IMR-90 (cell line): ENCODE results near the gene DNAJB12. TPM values are rescaled to one million over a fixed set of nuclear protein-coding genes. Genes with fewer than 3 reads are reported as not detected.

Experiments
- ATAC-seq: fragments of 200-7000 bp; cut with Tn5 transposase; 2 replicates; pipeline ENCODE4 v1.9.1; 2020; ENCODE audit warnings: low read depth, mild to moderate bottlenecking, moderate library complexity
- BruUV-seq: library from RNA; stranded (reverse); fragments of 400-500 nt; replicated peaks from 2 replicates; lab custom pipeline; 2021; lab: Mats Ljungman, UMichigan
- CTCF ChIA-PET: fragments of 300-600 bp; formaldehyde crosslinking; extraction: SDS; loops from one replicate; lab custom pipeline; 2021; ENCODE audit warnings: antibody characterized with exemption; lab: Yijun Ruan, JAX
- POLR2A ChIA-PET: fragments of 300-600 bp; sonication (Branson Sonifier 250); formaldehyde crosslinking; loops from one replicate; lab custom pipeline; 2022; ENCODE audit warnings: antibody characterized with exemption; ENCODE audit not compliant: unreplicated experiment; lab: Charles Lee
- DNase-seq: peaks from one replicate; pipeline ENCODE4 v3.0.0; 2013
- H2AFZ ChIP-seq: replicated peaks from 2 replicates; pipeline ENCODE3; 2013; ENCODE audit warnings: low read length, mild to moderate bottlenecking; ENCODE audit not compliant: poor library complexity
- H2AK5ac ChIP-seq: 2 replicates; pipeline ENCODE4 v1.6.1; 2013; ENCODE audit warnings: low read depth, low read length, inconsistent platforms
- H2AK9ac ChIP-seq: replicated peaks from 2 replicates; pipeline ENCODE3; 2013; ENCODE audit warnings: mild to moderate bottlenecking, low read depth, low read length, moderate library complexity; ENCODE audit not compliant: poor library complexity
- H2BK120ac ChIP-seq: 2 replicates; pipeline ENCODE4 v1.6.1; 2013; ENCODE audit warnings: low read depth, low read length, inconsistent platforms
- H2BK15ac ChIP-seq: 3 replicates; pipeline ENCODE4 v1.6.1; 2013; ENCODE audit warnings: low read depth, low read length, inconsistent platforms
- H2BK20ac ChIP-seq: 2 replicates; pipeline ENCODE4 v1.6.1; 2013; ENCODE audit warnings: low read depth, mild to moderate bottlenecking, inconsistent platforms, low read length, moderate library complexity
- H2BK5ac ChIP-seq: 2 replicates; pipeline ENCODE4 v1.6.1; 2013; ENCODE audit warnings: mild to moderate bottlenecking, low read depth, low read length, inconsistent platforms; ENCODE audit not compliant: poor library complexity, severe bottlenecking
- H3K14ac ChIP-seq: replicated peaks from 2 replicates; pipeline ENCODE4 v1.6.1; 2013; ENCODE audit warnings: low read depth, low read length, inconsistent platforms
- H3K18ac ChIP-seq: 2 replicates; pipeline ENCODE4 v1.6.1; 2013; ENCODE audit warnings: low read depth, low read length, control low read depth
- H3K23ac ChIP-seq: 2 replicates; pipeline ENCODE4 v1.6.1; 2013; ENCODE audit warnings: low read depth, low read length, inconsistent platforms
- H3K27ac ChIP-seq: 2 replicates; pipeline ENCODE4 v1.5.1; 2013; ENCODE audit warnings: mild to moderate bottlenecking, control low read depth, low read length; ENCODE audit not compliant: insufficient read depth
- H3K27me3 ChIP-seq: 2 replicates; pipeline ENCODE4 v1.6.1; 2013; ENCODE audit warnings: low read length; ENCODE audit not compliant: control insufficient read depth, insufficient read depth
- H3K36me3 ChIP-seq: 2 replicates; pipeline ENCODE4 v1.6.1; 2013; ENCODE audit warnings: low read length, mixed read lengths; ENCODE audit not compliant: control insufficient read depth, insufficient read depth
- H3K4ac ChIP-seq: 2 replicates; pipeline ENCODE4 v1.6.1; 2013; ENCODE audit warnings: low read depth, low read length, inconsistent platforms
- H3K4me1 ChIP-seq: 2 replicates; pipeline ENCODE4 v1.6.1; 2013; ENCODE audit warnings: low read length, mixed read lengths; ENCODE audit not compliant: control insufficient read depth, insufficient read depth
- H3K4me2 ChIP-seq: 2 replicates; pipeline ENCODE4 v1.6.1; 2013; ENCODE audit warnings: low read depth, mild to moderate bottlenecking, control low read depth, low read length, moderate library complexity
- H3K4me3 ChIP-seq: 2 replicates; pipeline ENCODE4 v1.5.1; 2013; ENCODE audit warnings: low read depth, mild to moderate bottlenecking, control low read depth, low read length, moderate library complexity; ENCODE audit not compliant: insufficient read depth
- H3K56ac ChIP-seq: 2 replicates; pipeline ENCODE4 v1.6.1; 2013; ENCODE audit warnings: low read length, inconsistent platforms; ENCODE audit not compliant: insufficient read depth; ENCODE audit errors: extremely low read depth
- H3K79me1 ChIP-seq, 2 experiments: 2 replicates each; pipeline ENCODE4 v1.6.1; 2013; ENCODE audit warnings: low read length in 2 of 2, inconsistent platforms in 1 of 2, low read depth in 1 of 2
- H3K9ac ChIP-seq: 2 replicates; pipeline ENCODE4 v1.6.1; 2013; ENCODE audit warnings: low read depth, low read length, control low read depth
- H3K9me1 ChIP-seq: 2 replicates; pipeline ENCODE4 v1.6.1; 2013; ENCODE audit warnings: low read length, inconsistent platforms; ENCODE audit not compliant: insufficient read depth
- H3K9me3 ChIP-seq: 2 replicates; pipeline ENCODE4 v1.6.1; 2013; ENCODE audit warnings: low read length; ENCODE audit not compliant: control insufficient read depth, insufficient read depth
- H4K20me1 ChIP-seq: 2 replicates; pipeline ENCODE4 v1.6.1; 2013; ENCODE audit warnings: low read length, inconsistent platforms; ENCODE audit not compliant: insufficient read depth
- H4K5ac ChIP-seq: 2 replicates; pipeline ENCODE4 v1.6.1; 2013; ENCODE audit warnings: mild to moderate bottlenecking, low read depth, low read length, control low read depth
- H4K8ac ChIP-seq, 2 experiments: 2 replicates each; pipeline ENCODE4 v1.6.1; 2013; ENCODE audit warnings: low read depth in 2 of 2, low read length in 2 of 2, control low read depth in 1 of 2, inconsistent platforms in 1 of 2
- H4K91ac ChIP-seq: 2 replicates; pipeline ENCODE4 v1.6.1; 2013; ENCODE audit warnings: low read depth, low read length, inconsistent platforms; ENCODE audit not compliant: insufficient read depth
- BHLHE40 ChIP-seq: fragments of 150-350 bp; IDR thresholded peaks from 2 replicates; pipeline ENCODE4 v1.6.1; 2016; ENCODE audit warnings: mild to moderate bottlenecking, low read depth, low read length
- CEBPB ChIP-seq: IDR thresholded peaks from 2 replicates; pipeline ENCODE4 v1.6.1; 2012; ENCODE audit warnings: low read depth, low read length, improper control_type of control experiment
- CHD1 ChIP-seq: IDR thresholded peaks from 2 replicates; pipeline ENCODE4 v1.6.1; 2012; ENCODE audit warnings: low read depth, low read length, improper control_type of control experiment
- ELK1 ChIP-seq: fragments of 150-350 bp; IDR thresholded peaks from 2 replicates; pipeline ENCODE4 v1.6.1; 2016; ENCODE audit warnings: low read depth, mild to moderate bottlenecking, low read length, moderate library complexity, borderline replicate concordance
- FOS ChIP-seq: fragments of 150-350 bp; IDR thresholded peaks from 2 replicates; pipeline ENCODE4 v1.6.1; 2016; ENCODE audit warnings: low read depth, low read length
- MAFK ChIP-seq: IDR thresholded peaks from 2 replicates; pipeline ENCODE4 v1.6.1; 2012; ENCODE audit warnings: low read depth, low read length, improper control_type of control experiment
- MAZ ChIP-seq: IDR thresholded peaks from 2 replicates; pipeline ENCODE4 v1.6.1; 2012; ENCODE audit warnings: low read depth, mild to moderate bottlenecking, low read length, improper control_type of control experiment, moderate library complexity, borderline replicate concordance
- MXI1 ChIP-seq: IDR thresholded peaks from 2 replicates; pipeline ENCODE4 v1.6.1; 2012; ENCODE audit warnings: low read depth, mild to moderate bottlenecking, low read length, moderate library complexity, borderline replicate concordance
- NFE2L2 ChIP-seq: fragments of 150-350 bp; IDR thresholded peaks from 2 replicates; pipeline ENCODE4 v1.6.1; 2016; ENCODE audit warnings: low read depth, mild to moderate bottlenecking, low read length
- POLR2A ChIP-seq: IDR thresholded peaks from 2 replicates; pipeline ENCODE4 v1.6.1; 2012; ENCODE audit warnings: mild to moderate bottlenecking, low read depth, low read length
- RAD21 ChIP-seq: IDR thresholded peaks from 2 replicates; pipeline ENCODE4 v1.6.1; 2012; ENCODE audit warnings: low read length, improper control_type of control experiment
- RCOR1 ChIP-seq: IDR thresholded peaks from 2 replicates; pipeline ENCODE4 v1.6.1; 2012; ENCODE audit warnings: mild to moderate bottlenecking, low read length, improper control_type of control experiment; ENCODE audit not compliant: insufficient replicate concordance
- RFX5 ChIP-seq: IDR thresholded peaks from 2 replicates; pipeline ENCODE4 v1.8.0; 2012; ENCODE audit warnings: low read depth, mild to moderate bottlenecking, low read length, moderate library complexity
- SMC3 ChIP-seq: fragments of 150-350 bp; IDR thresholded peaks from 2 replicates; pipeline ENCODE4 v1.6.1; 2016; ENCODE audit warnings: low read depth, mild to moderate bottlenecking, antibody characterized with exemption, low read length, moderate library complexity
- WGBS, 2 experiments: methylation state at CpG; one replicate each; pipeline versions ENCODE4 v1.1.5 to v1.1.7; 2013; ENCODE audit warnings: missing lambda C conversion rate in 2 of 2; ENCODE audit not compliant: insufficient read length in 1 of 2; ENCODE audit errors: extremely low coverage in 2 of 2; 5-methylcytosine and 5-hydroxymethylcytosine counted together
- dilution Hi-C: fragments of 300-500 bp; cut with HindIII; formaldehyde crosslinking; loops from one replicate; pipeline ENCODE4 v1.14.3; 2018; ENCODE audit warnings: low sequenced_read_pairs; ENCODE audit not compliant: unreplicated experiment
- in situ Hi-C: fragments of 300-500 bp; cut with MboI; formaldehyde crosslinking; loops from 3 replicates; pipeline ENCODE4 v1.14.3; 2019; ENCODE audit warnings: low sequenced_read_pairs, inconsistent platforms, mixed read lengths
- intact Hi-C: fragments of 100-400 bp; cut with micrococcal nuclease; formaldehyde crosslinking; loops from 2 replicates; pipeline ENCODE4 v1.10.0; 2022
- polyA plus RNA-seq, 3 experiments: library from polyadenylated mRNA; depleted of rRNA; stranded (reverse); fragments of >200 nt; gene quantifications; 2 replicates each; pipeline ENCODE4 v1.2.3, GENCODE V29; 2012; ENCODE audit warnings: low replicate concordance in 1 of 3
- total RNA-seq: library from RNA; depleted of rRNA; stranded (reverse); fragments of >200 nt; gene quantifications from 2 replicates; pipeline ENCODE4 v1.2.3, GENCODE V29; 2012
- TF ChIP-seq, protein P1 (sequence below): conservative IDR thresholded peaks from 2 replicates; pipeline ENCODE4 v1.5.1; 2012; ENCODE audit warnings: mild to moderate bottlenecking, low read depth, low read length, improper control_type of control experiment
- TF ChIP-seq, protein P2 (sequence below): fragments of 150-350 bp; IDR thresholded peaks from 2 replicates; pipeline ENCODE4 v1.6.1; 2017; ENCODE audit warnings: mild to moderate bottlenecking, antibody characterized with exemption, low read length, low read depth

Gene DNAJB12
- total and polyA plus RNA-seq, 2 of the 4 experiments (the other 2 are of a cell fraction) = 18.3 to 24.0 TPM

GRCh38 chr10:72386916-72387586 lies 32.3 kb upstream of the DNAJB12 start:
- Histone ChIP-seq H3K9me3 (no peaks in the 10 kb centered on the region), H3K4me1 (no peaks in the 10 kb centered on the region), H2AFZ (no peak overlapping the region), H3K9me1 (peaks cover 3% of the 10 kb centered on the region), H4K5ac (no peak overlapping the region), H4K8ac (no peak overlapping the region), H2BK20ac (no peak overlapping the region), H3K27me3 (no peaks in the 10 kb centered on the region), H3K79me1 (no peaks in the 10 kb centered on the region; a peak in 1 of 4 replicates), H2AK5ac (no peak overlapping the region), H3K14ac (no peak overlapping the region), H3K4me2 (no peak overlapping the region), H4K91ac (no peak overlapping the region), H4K20me1 (no peaks in the 10 kb centered on the region), H2BK120ac (no peak overlapping the region), H2AK9ac (no peak overlapping the region), H3K4me3 (no peak overlapping the region), H3K56ac (no peak overlapping the region), H3K23ac (no peak overlapping the region), H3K27ac (no peak overlapping the region), H3K18ac (no peak overlapping the region), H2BK15ac (no peak overlapping the region), H3K4ac (no peak overlapping the region), H3K9ac (no peak overlapping the region), H3K36me3 (no peaks in the 10 kb centered on the region; the same call in 1 of the 2 replicates), H2BK5ac (no peak overlapping the region)
- no peak for DNase-seq
- no TSS peak for BruUV-seq
- in situ Hi-C loops (no loop called here), dilution Hi-C loops (no loop called here), intact Hi-C loops (no loop called here)
- CTCF ChIA-PET = no interaction called here
- no peak for ATAC-seq
- TF ChIP-seq NFE2L2 (no peak), ELK1 (no peak), RFX5 (no peak), RAD21 (no peak), RCOR1 (no peak), CEBPB (no peak), MAZ (no peak), CHD1 (no peak), POLR2A (no peak), FOS (no peak), MXI1 (no peak), MAFK (no peak), BHLHE40 (no peak), SMC3 (no peak)
- TF ChIP-seq, protein P1, sequence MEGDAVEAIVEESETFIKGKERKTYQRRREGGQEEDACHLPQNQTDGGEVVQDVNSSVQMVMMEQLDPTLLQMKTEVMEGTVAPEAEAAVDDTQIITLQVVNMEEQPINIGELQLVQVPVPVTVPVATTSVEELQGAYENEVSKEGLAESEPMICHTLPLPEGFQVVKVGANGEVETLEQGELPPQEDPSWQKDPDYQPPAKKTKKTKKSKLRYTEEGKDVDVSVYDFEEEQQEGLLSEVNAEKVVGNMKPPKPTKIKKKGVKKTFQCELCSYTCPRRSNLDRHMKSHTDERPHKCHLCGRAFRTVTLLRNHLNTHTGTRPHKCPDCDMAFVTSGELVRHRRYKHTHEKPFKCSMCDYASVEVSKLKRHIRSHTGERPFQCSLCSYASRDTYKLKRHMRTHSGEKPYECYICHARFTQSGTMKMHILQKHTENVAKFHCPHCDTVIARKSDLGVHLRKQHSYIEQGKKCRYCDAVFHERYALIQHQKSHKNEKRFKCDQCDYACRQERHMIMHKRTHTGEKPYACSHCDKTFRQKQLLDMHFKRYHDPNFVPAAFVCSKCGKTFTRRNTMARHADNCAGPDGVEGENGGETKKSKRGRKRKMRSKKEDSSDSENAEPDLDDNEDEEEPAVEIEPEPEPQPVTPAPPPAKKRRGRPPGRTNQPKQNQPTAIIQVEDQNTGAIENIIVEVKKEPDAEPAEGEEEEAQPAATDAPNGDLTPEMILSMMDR = no peak
- TF ChIP-seq, protein P2, sequence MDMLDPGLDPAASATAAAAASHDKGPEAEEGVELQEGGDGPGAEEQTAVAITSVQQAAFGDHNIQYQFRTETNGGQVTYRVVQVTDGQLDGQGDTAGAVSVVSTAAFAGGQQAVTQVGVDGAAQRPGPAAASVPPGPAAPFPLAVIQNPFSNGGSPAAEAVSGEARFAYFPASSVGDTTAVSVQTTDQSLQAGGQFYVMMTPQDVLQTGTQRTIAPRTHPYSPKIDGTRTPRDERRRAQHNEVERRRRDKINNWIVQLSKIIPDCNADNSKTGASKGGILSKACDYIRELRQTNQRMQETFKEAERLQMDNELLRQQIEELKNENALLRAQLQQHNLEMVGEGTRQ = no peak
- POLR2A ChIA-PET = interaction anchor here (0.6 kb wide), 1 partner anchor 22 kb away, joined by 10 read pairs; no protein-coding TSS in a partner anchor
- no CpG with 5 or more reads among the region's 3 CpGs for WGBS, 2 experiments
